Neuronal stem cell (in vitro differentiated cells): ENCODE results near the gene FOXP4. TPM values are rescaled to one million over a fixed set of nuclear protein-coding genes. Genes with fewer than 3 reads are reported as not detected.

Experiments
- DNase-seq: peaks from one replicate; pipeline ENCODE4 v3.0.0-alpha.2; 2013; ENCODE audit warnings: low spot score
- H2AFZ ChIP-seq: one replicate; pipeline ENCODE4 v1.6.1; 2013; ENCODE audit warnings: mild to moderate bottlenecking, low read length, inconsistent platforms
- H2AK5ac ChIP-seq: 2 replicates; pipeline ENCODE4 v1.6.1; 2013; ENCODE audit warnings: low read depth, mild to moderate bottlenecking, inconsistent platforms, low read length, moderate library complexity, mixed read lengths
- H2BK120ac ChIP-seq: 2 replicates; pipeline ENCODE4 v1.6.1; 2013; ENCODE audit warnings: low read depth, mild to moderate bottlenecking, inconsistent platforms, low read length, moderate library complexity, mixed read lengths
- H2BK12ac ChIP-seq: one replicate; pipeline ENCODE4 v1.6.1; 2013; ENCODE audit warnings: low read length, inconsistent platforms
- H2BK15ac ChIP-seq: 2 replicates; pipeline ENCODE4 v1.6.1; 2013; ENCODE audit warnings: mild to moderate bottlenecking, low read length, inconsistent platforms, mixed read lengths
- H2BK5ac ChIP-seq: one replicate; pipeline ENCODE4 v1.6.1; 2013; ENCODE audit warnings: inconsistent platforms, mild to moderate bottlenecking, low read length, moderate library complexity
- H3K14ac ChIP-seq: one replicate; pipeline ENCODE4 v1.6.1; 2013; ENCODE audit warnings: low read length, inconsistent platforms
- H3K18ac ChIP-seq: 2 replicates; pipeline ENCODE4 v1.6.1; 2013; ENCODE audit warnings: low read length, inconsistent platforms
- H3K23ac ChIP-seq: 2 replicates; pipeline ENCODE4 v1.6.1; 2013; ENCODE audit warnings: low read depth, mild to moderate bottlenecking, mixed read lengths, low read length, inconsistent platforms; ENCODE audit not compliant: poor library complexity
- H3K27ac ChIP-seq: replicated peaks from 3 replicates; pipeline ENCODE4 v1.5.1; 2013; ENCODE audit warnings: low read length, inconsistent platforms
- H3K27me3 ChIP-seq, 3 experiments: 2 replicates each; pipeline ENCODE4 v1.6.1; 2013; ENCODE audit warnings: low read length in 3 of 3, mild to moderate bottlenecking in 2 of 3, inconsistent platforms in 1 of 3, low read depth in 1 of 3, mixed read lengths in 1 of 3, moderate library complexity in 1 of 3; ENCODE audit not compliant: control insufficient read depth in 3 of 3, insufficient read depth in 3 of 3
- H3K36me3 ChIP-seq, 2 donors: replicated peaks in 1 of 2; 2 replicates each; pipeline ENCODE4 v1.6.1; 2013; ENCODE audit warnings: low read length in 2 of 2; ENCODE audit not compliant: control insufficient read depth in 2 of 2, insufficient read depth in 2 of 2
- H3K4ac ChIP-seq: 2 replicates; pipeline ENCODE4 v1.6.1; 2013; ENCODE audit warnings: inconsistent platforms, mild to moderate bottlenecking, low read length, moderate library complexity
- H3K4me1 ChIP-seq, 2 donors: 1 replicate in 1 of 2; 2 replicates in 1 of 2; pipeline ENCODE4 v1.6.1; 2013; ENCODE audit warnings: low read length in 2 of 2, low read depth in 1 of 2; ENCODE audit not compliant: control insufficient read depth in 2 of 2, insufficient read depth in 1 of 2
- H3K4me2 ChIP-seq: one replicate; pipeline ENCODE4 v1.6.1; 2013; ENCODE audit warnings: mild to moderate bottlenecking, low read length, inconsistent platforms; ENCODE audit not compliant: insufficient read depth, poor library complexity, severe bottlenecking
- H3K4me3 ChIP-seq, 2 donors: 2 replicates each; pipeline ENCODE4 v1.5.1; 2013; ENCODE audit warnings: low read length in 2 of 2, mild to moderate bottlenecking in 2 of 2, inconsistent platforms in 1 of 2, moderate library complexity in 1 of 2
- H3K79me1 ChIP-seq: one replicate; pipeline ENCODE4 v1.6.1; 2013; ENCODE audit warnings: low read depth, mild to moderate bottlenecking, inconsistent platforms, low read length, moderate library complexity
- H3K9ac ChIP-seq: one replicate; pipeline ENCODE4 v1.6.1; 2013; ENCODE audit warnings: mild to moderate bottlenecking, low read depth, low read length, inconsistent platforms; ENCODE audit not compliant: poor library complexity
- H3K9me3 ChIP-seq, 2 donors: replicated peaks in 1 of 2; 2 replicates each; pipeline versions ENCODE3 to v1.6.1; 2013; ENCODE audit warnings: low read length in 2 of 2, mild to moderate bottlenecking in 2 of 2, inconsistent platforms in 1 of 2, low read depth in 1 of 2, mixed read lengths in 1 of 2, moderate library complexity in 1 of 2; ENCODE audit not compliant: control insufficient read depth in 2 of 2, insufficient read depth in 1 of 2
- H4K8ac ChIP-seq: one replicate; pipeline ENCODE4 v1.6.1; 2013; ENCODE audit warnings: low read depth, mild to moderate bottlenecking, inconsistent platforms, low read length, moderate library complexity
- H4K91ac ChIP-seq: one replicate; pipeline ENCODE4 v1.6.1; 2013; ENCODE audit warnings: low read length, low read depth, mild to moderate bottlenecking, inconsistent platforms; ENCODE audit not compliant: poor library complexity
- WGBS, 2 donors: extraction: QIAGEN DNeasy Blood & Tissue Kit; methylation state at CpG; one replicate each; pipeline ENCODE4 v1.1.7; 2013; ENCODE audit warnings: missing lambda C conversion rate in 2 of 2, mixed read lengths in 1 of 2; ENCODE audit not compliant: insufficient read length in 2 of 2, insufficient replicate concordance in 1 of 2; ENCODE audit errors: extremely low coverage in 2 of 2; 5-methylcytosine and 5-hydroxymethylcytosine counted together
- polyA plus RNA-seq, 2 experiments: library from polyadenylated mRNA; stranded (reverse); fragments of 200-250 nt; gene quantifications; one replicate each; pipeline ENCODE4 v1.2.3, GENCODE V29; 2013

Gene FOXP4
- polyA plus RNA-seq (2013, experiment 1 of 2) = 43.1 TPM
- polyA plus RNA-seq (2013, experiment 2 of 2) = 44.6 TPM

GRCh38 chr6:41545703-41546474 is at the start of gene FOXP4:
FOXP4 (plus strand) TSS chr6:41546381; CDS start chr6:41565761, 19,380 bp downstream.
- H3K4me3 ChIP-seq = peak within 1 kb of the TSS; percentile 89 to 91
- peak within 1 kb of the TSS; percentile 94 for H3K9ac ChIP-seq
- peaks cover 0 to 34% (median 0%) of the 10 kb centered on the region in 3 experiments for H3K27me3 ChIP-seq
- peaks cover 8% of the 10 kb centered on the region for H3K79me1 ChIP-seq
- no peak within 1 kb of the TSS for H4K8ac ChIP-seq
- peak within 1 kb of the TSS; percentile 26 for H2BK12ac ChIP-seq
- WGBS, 2 donors = no CpG with 5 or more reads among the region's 61 CpGs
- H2BK5ac ChIP-seq = peak within 1 kb of the TSS; percentile 87
- H3K4me1 ChIP-seq = peaks cover 30 to 35% of the 10 kb centered on the region in 2 donors
- peaks cover 0 to 2% of the 10 kb centered on the region in 2 donors for H3K9me3 ChIP-seq
- H3K27ac ChIP-seq = peak within 1 kb of the TSS; percentile 51
- H2AK5ac ChIP-seq = peak within 1 kb of the TSS; percentile 79
- peak within 1 kb of the TSS; percentile 30 for H2BK15ac ChIP-seq
- DNase-seq = peak; percentile 86
- no peak within 1 kb of the TSS for H3K14ac ChIP-seq
- peak within 1 kb of the TSS; percentile 98 for H3K18ac ChIP-seq
- peaks cover 6 to 28% of the 10 kb centered on the region in 2 donors for H3K36me3 ChIP-seq
- H3K4me2 ChIP-seq = peak within 1 kb of the TSS; percentile 85
- H2AFZ ChIP-seq = peak within 1 kb of the TSS; percentile 88
- H2BK120ac ChIP-seq = peak within 1 kb of the TSS; percentile 35
- H3K4ac ChIP-seq = no peak within 1 kb of the TSS
- H3K23ac ChIP-seq = peak within 1 kb of the TSS; percentile 62
- no peak within 1 kb of the TSS for H4K91ac ChIP-seq

- H2BK120ac ChIP-seq = no peak overlapping the region
- no peaks in the 10 kb centered on the region for H3K36me3 ChIP-seq
- no peak overlapping the region for H3K4ac ChIP-seq
- H2BK15ac ChIP-seq = no peak overlapping the region
- no peak overlapping the region for H3K23ac ChIP-seq
- WGBS, 2 donors = no CpG with 5 or more reads among the region's 3 CpGs
- DNase-seq = no peak
- H3K27me3 ChIP-seq = peaks cover 0 to 53% (median 35%) of the 10 kb centered on the region in 3 experiments
- no peak overlapping the region for H2BK5ac ChIP-seq
- H2AK5ac ChIP-seq = peak overlapping the region; percentile 16
- no peaks in the 10 kb centered on the region for H3K79me1 ChIP-seq
- H3K4me2 ChIP-seq = no peak overlapping the region
- no peaks in the 10 kb centered on the region for H3K9me3 ChIP-seq
- no peak overlapping the region for H2AFZ ChIP-seq
- H3K18ac ChIP-seq = no peak overlapping the region
- H3K4me3 ChIP-seq = no peak overlapping the region
- H3K14ac ChIP-seq = no peak overlapping the region
- H3K9ac ChIP-seq = no peak overlapping the region
- H2BK12ac ChIP-seq = peak overlapping the region; percentile 17
- no peak overlapping the region for H4K8ac ChIP-seq
- no peak overlapping the region for H4K91ac ChIP-seq
- H3K27ac ChIP-seq = no peak overlapping the region
- peaks cover 17 to 18% of the 10 kb centered on the region in 2 donors for H3K4me1 ChIP-seq
Measured at GRCh38 chr6:41497573-41497972, 48.6 kb upstream of the FOXP4 start.

- Histone ChIP-seq H3K23ac (no peak overlapping the region), H3K14ac (no peak overlapping the region), H3K27me3 (peaks cover 0 to 53% (median 35%) of the 10 kb centered on the region in 3 experiments), H3K27ac (no peak overlapping the region), H2BK5ac (no peak overlapping the region), H3K79me1 (no peaks in the 10 kb centered on the region), H3K36me3 (no peaks in the 10 kb centered on the region), H3K18ac (no peak overlapping the region), H2BK120ac (no peak overlapping the region), H2AK5ac (peak overlapping the region; percentile 16), H3K4me3 (no peak overlapping the region), H3K9me3 (no peaks in the 10 kb centered on the region), H2AFZ (no peak overlapping the region), H4K8ac (no peak overlapping the region), H4K91ac (no peak overlapping the region), H3K4me2 (no peak overlapping the region), H2BK12ac (no peak overlapping the region), H3K4ac (no peak overlapping the region), H2BK15ac (no peak overlapping the region), H3K9ac (no peak overlapping the region), H3K4me1 (peaks cover 18 to 19% of the 10 kb centered on the region in 2 donors)
- no CpG with 5 or more reads among the region's 2 CpGs for WGBS, 2 donors
- no peak for DNase-seq
Measured at GRCh38 chr6:41497994-41498393, 48.2 kb upstream of the FOXP4 start.

GRCh38 chr6:41498968-41499599 is 47.1 kb upstream of the FOXP4 start:
- H4K8ac ChIP-seq = no peak overlapping the region
- H2AFZ ChIP-seq = no peak overlapping the region
- no peak overlapping the region for H2AK5ac ChIP-seq
- H3K79me1 ChIP-seq = no peaks in the 10 kb centered on the region
- H2BK5ac ChIP-seq = no peak overlapping the region
- no peak overlapping the region for H3K18ac ChIP-seq
- no peak overlapping the region for H3K4ac ChIP-seq
- no CpG with 5 or more reads among the region's 6 CpGs for WGBS, 2 donors
- no peak overlapping the region for H3K27ac ChIP-seq
- H3K4me2 ChIP-seq = no peak overlapping the region
- no peak overlapping the region for H2BK120ac ChIP-seq
- no peak overlapping the region for H4K91ac ChIP-seq
- no peak overlapping the region for H3K4me3 ChIP-seq
- H3K14ac ChIP-seq = no peak overlapping the region
- no peak for DNase-seq
- no peak overlapping the region for H3K23ac ChIP-seq
- no peaks in the 10 kb centered on the region for H3K9me3 ChIP-seq
- H3K4me1 ChIP-seq = peaks cover 18 to 21% of the 10 kb centered on the region in 2 donors
- H3K27me3 ChIP-seq = peaks cover 0 to 51% (median 28%) of the 10 kb centered on the region in 3 experiments
- no peak overlapping the region for H3K9ac ChIP-seq
- H3K36me3 ChIP-seq = no peaks in the 10 kb centered on the region
- H2BK12ac ChIP-seq = no peak overlapping the region
- no peak overlapping the region for H2BK15ac ChIP-seq
